PC-9 (cell line): ENCODE measurements around the gene NFAM1.

ENCODE experiments used
- CTCF ChIP-seq: fragments of 200-600 bp; sonication (generic); conservative IDR thresholded peaks from 2 replicates; pipeline ENCODE4 v1.6.1; 2017; ENCODE audit warnings: mixed run types, antibody characterized with exemption, mild to moderate bottlenecking, moderate library complexity
- EZH2 ChIP-seq: fragments of 200-600 bp; sonication (generic); IDR thresholded peaks from 2 replicates; pipeline ENCODE4 v1.8.0; 2017; ENCODE audit warnings: antibody characterized with exemption, low read depth

GRCh38 chr22:42369250-42370041 is 62.8 kb downstream of the NFAM1 start:
- no peak for TF ChIP-seq CTCF
- no peak for TF ChIP-seq EZH2
